Measurements from ENCODE around the gene DNAJB1. TPM values are rescaled to one million over a fixed set of nuclear protein-coding genes. Genes with fewer than 3 reads are reported as not detected.
"Not testable (repeated sequence)": the region's sequence is repeated elsewhere in the genome, so short reads cannot be mapped to it uniquely, and the experiment has no call there.

DNAJB1 gene
- polyA plus RNA-seq, 4 donors = 98.5 to 125 (median 104) TPM

DNA sequence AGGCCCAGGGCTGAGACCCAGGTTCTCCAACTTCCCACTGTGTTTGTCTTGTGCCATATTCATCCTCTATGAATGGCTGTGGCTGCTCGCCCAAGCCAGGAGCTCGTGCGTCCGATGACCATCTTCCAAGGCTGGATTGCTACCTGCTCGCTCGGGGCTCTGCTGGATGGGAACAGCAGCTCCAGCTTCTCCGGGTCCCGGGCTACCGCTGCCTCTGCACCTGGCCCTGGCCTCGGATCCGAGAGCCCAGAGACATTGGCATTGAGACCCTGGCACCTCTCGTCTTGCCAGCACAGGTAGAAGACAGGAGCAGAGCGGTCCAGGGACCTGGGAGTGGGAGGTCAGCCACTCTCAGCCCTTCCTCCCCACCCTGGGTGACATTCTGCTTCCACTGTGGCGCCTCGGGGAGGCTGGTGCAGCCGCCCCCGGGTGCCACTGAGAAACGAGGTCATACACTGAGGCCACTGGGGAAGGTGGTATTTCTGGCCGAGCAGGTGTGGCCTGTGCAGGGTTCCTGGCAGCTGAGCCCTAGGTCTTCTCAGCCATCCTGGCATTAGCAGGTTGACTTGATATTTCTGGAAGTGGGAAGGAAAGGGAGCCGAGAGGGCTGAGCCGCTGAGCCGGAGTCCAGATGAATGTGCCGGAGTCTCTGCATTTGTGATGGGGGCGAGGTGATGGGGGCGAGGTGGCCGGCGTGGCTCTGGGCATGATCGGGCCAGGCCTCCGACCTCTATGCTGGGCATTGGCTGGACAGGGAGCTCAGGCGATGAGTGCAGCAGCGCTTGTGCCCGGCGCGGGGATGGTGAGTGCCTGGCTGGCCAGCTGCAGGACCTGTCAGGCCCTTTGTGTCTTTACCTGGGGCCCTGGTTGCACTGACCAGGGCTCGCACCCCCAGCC, 35.1 kb upstream of the DNAJB1 start:
- no peak for DNase-seq (ENCODE audit: low read depth in 4 of 4, low spot score in 3 of 4)

DNA sequence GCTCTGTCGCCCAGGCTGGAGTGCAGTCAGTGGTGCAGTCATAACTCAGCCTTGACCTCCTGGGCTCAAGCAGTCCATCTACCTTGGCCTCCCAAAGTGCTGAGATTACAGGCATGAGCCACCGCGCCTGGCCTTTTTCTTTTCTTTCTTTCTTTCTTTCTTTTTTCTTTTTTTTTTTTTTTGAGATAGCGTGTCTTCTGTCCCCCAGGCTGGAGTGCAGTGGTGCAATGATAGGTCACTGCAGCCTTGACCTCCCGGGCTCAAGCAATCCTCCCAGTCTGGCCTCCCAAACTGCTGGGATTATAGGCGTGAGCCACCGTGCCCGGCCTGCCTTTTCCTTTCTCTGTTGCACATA, 33.8 kb upstream of the DNAJB1 start:
- not testable (repeated sequence) for DNase-seq (ENCODE audit: low read depth in 4 of 4, low spot score in 3 of 4)

DNA sequence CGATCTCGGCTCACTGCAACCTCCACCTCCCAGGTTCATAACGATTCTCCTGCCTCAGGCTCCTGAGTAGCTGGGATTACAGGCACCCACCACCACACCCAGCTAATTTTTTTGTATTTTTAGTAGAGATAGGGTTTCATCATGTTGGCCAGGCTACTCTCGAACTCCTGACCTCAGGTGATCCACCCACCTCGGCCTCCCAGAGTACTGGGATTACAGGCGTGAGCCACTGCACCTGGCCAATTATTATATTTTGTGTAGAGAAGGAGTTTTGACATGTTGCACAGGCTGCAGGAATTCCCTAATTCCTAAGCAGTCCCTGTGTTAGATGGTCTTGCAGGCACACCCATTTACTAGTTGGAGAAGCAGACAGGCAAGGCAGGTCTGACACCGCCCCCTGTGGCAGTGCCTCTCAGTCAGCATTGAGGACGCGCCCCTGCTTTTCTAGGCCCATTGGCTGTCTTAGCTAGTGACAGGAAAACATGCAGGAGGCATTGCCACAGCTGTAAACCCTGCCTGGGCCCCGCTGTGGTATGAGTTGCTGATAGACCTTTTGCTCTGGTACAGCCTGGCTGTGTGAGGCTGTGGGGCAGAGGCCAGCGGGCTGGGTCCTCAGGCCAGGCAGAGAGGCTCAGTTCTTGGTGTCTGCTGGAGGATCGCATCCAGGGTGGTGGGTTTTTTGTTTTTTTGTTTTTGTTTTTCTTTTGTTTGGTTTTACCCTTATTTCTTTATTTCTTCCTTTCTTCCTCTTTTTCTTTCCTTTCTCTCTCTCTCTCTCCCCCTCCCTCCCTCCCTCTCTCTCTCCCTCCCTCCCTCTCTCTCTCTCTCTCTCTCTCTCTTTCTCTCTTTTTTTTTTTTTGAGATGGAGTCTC, 33.2 kb upstream of the DNAJB1 start:
- DNase-seq (ENCODE audit: low read depth in 4 of 4, low spot score in 3 of 4) = not testable (repeated sequence)

DNA sequence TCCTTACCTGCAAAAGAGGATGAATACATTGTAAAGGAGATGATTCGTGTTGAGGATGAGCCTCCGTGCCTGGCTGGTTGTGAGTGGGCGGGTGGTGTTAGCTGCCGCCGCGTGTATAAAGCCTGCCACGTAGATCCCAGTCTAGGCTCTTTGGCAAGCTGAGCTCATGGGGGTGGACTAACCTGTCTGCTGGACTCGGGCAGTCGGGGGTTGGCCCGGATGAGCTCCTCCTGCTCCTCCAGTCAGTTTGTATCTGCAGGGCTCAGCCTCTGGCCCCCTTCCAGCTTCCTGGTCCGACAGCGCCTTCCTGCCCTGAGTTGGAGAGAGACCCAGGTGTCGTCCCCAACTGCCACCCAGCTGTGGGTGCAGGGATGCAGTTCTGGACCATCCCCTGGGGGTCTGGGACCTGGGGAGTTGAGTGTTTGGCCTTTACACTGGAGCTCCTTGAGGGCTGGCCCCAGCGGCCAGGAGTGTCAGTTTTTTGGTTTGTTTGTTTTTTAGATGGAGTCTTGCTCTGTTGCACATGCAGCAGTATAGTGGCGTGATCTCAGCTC, 32.1 kb upstream of the DNAJB1 start:
- DNase-seq (ENCODE audit: low read depth in 4 of 4, low spot score in 3 of 4) = no peak

DNA sequence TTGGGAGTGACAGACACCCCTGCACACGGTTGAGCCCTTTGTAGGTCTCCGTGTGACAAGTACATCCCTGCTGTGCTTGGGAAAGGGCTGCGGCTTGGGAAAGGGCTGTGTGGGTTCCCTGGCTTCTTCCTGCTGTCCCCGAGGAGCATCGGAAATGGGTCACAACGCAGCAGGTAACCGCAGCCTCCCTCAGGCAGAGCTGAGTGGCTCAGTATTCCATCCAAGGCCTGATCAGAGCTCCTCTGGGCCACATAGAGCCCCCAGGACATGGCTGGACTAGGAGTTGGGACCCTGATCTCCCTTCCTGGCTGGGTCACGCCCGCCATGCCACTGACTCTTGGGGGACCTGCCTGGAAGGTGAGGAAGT, 27.5 kb upstream of the DNAJB1 start:
- DNase-seq (ENCODE audit: low read depth in 4 of 4, low spot score in 3 of 4) = no peak

DNA sequence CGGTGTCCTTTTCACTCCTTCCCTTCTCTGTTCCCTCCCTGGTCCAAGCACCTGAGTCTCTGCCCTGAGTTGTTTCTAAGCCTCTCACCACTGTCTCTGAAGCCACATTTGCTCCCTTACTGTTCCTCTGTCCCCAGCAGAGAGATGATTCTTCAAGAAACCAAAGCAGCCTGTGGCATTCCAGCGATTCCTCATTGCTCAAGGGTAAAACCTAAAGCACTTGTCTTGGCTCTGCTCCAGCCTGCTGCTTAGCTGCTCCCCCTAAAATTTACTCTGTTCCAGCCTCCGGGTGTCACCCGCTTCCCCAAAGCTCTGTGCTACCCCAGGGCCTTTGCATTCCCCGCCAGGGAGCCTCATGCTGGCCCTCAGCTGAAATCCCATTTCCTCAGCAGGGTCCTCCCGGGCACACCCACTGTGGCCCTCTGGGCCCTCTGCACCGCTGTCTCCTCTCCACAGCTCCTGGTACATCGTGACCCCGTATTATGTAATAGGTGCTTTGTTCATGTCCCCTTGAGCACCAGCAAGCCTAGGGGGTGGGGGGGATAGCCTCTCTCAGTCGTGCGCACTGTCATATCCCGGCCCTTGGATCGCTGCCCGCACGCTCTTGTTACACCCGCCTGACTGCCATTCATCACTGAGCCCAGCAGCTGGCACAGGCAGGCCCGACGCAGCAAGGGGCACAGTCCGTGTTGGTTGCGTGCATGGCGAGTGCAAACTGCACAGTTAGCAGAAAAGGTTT, 26.9 kb upstream of the DNAJB1 start:
- DNase-seq (ENCODE audit: low read depth in 4 of 4, low spot score in 3 of 4) = no peak

DNA sequence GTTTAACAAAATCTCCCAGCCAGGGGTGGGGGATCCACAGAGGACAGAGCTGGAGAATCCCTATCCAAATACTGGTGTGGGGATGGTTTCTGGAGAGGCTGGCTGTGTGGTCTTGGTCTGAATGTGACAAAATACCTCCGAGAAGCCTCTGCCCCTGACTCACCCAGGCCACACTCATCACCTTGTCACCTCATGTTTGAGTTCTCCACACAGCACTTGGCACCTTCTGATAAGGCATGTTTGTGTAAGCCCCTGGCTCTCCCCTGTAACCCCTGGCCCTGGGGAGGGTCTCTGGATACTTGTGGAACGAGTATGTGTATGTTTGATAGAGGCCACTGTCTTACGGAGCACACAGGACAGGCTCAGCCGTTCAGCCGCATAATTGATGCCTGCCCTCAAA, 25.9 kb upstream of the DNAJB1 start:
- DNase-seq (ENCODE audit: low read depth in 4 of 4, low spot score in 3 of 4) = no peak

DNA sequence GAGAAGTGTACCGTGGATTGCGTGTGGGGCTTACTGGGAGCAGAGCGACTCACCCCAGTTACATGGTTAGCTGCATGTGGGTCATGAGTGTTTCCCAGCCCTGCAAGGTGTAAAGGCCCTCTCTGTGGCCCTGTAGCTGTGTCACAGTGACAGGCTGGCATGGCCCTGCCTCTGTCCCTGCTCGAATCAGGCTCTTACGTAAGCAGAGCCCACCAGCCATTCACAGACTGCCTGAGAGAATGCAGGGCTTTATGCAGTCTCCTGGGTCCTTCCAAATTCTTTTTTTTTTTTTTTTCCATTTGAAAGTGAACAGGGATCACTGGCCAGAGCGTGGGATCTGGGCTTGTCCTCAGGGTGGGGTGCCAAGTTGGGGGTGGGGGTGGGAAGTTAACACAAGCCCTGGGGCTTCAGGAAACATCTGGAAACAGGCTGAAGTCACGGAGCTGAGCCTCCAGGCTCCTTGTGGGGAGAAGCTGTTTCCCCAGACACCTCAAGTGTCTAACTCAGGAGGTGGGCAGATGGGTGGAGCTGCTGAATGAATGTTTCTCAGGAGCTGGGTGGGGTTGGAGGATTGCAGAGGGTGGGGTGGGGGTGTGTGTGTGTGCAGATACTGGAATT, 24.6 kb upstream of the DNAJB1 start:
- DNase-seq (ENCODE audit: low read depth in 4 of 4, low spot score in 3 of 4) = no peak

DNA sequence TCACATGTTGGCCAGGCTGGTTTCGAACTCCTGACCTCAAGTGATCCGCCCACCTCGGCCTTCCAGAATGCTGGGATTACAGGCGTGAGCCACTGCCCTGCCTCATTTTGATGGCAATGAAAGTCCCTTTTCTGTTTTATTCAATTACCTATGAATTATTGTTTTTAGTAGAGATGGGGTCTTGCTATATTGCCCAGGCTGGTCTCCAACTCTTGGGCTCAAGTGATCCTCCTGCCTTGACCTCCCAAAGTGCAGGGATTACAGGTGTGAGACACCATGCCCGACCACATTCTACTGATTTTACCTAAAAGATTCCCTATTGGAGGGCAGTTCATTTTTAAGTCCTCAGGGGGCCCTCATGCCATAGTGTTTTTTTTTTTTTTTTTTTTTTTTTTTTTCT, 23.8 kb upstream of the DNAJB1 start:
- not testable (repeated sequence) for DNase-seq (ENCODE audit: low read depth in 4 of 4, low spot score in 3 of 4)

DNA sequence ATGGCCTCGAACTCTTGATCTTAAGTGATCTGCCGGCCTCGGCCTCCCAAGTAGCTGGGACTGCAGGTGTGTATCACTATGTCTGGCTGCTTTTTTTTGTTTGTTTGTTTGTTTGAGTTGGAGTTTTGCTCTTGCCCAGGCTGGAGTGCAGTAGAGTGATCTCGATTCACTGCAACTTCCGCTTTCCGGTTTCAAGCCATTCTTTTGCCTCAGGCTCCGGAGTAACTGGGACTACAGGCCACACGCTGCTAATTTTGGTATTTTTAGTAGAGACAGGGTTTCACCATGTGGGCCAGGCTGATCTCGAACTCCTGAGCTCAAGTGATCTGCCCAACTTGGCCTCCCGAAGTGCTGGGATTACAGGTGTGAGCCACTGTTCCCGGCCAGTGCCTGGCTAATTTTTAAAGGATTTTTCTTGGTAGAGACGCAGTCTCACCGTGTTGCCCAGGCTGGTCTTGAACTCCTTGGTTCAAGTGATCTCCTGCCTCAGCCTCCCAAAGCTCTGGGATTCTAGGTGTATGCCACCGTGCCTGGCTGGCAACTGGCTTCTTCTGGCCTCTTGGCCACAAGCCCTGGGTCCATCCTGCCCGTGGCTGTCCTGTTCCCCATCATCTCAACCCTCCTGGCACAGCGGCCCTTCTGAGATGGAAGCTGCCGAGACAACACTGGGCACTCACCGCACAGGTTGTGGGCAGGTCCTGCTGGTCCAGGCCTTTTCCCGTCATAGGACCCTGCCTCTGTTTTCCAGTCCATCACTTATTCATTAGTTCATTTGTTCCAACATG, 22.7 kb upstream of the DNAJB1 start:
- DNase-seq (ENCODE audit: low read depth in 4 of 4, low spot score in 3 of 4) = no peak

DNA sequence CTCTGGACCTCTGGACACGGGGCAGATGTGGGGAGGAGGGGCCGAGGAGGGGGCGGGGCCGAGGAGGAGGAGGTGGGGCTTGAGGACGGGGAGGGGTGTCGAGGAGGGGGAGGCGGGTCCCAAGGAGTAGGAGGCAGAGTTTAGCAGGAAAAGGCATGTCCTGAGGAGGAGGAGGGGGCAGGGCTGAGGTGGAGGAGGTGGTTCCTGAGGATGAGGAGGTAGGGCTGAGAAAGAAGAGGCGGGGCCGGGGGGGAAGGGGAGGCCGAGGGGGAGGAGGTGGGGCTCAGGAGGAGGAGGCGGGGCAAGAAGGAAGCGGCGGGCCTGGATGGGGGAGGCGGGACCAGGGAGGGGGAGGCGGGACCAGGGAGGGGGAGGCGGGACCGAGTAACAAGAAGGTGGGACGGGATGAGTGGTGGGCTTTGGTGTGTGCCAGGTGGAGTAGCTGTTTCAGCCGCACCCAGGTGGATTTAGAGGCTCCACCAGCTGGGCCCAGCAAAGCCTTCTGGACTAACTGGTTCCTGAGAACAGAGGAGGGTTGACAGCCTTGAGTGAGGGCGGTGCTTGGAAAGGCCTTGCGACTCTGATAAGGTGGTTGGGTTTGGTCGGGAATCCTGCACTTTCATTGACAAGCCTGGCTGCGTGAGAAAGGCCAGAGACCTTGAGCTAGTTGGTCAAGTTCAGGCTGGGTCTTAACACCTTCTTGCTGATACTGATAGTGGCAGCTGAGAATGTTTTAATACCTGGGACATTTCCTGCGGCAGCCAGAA, 18.9 kb upstream of the DNAJB1 start:
- DNase-seq (ENCODE audit: low read depth in 4 of 4, low spot score in 3 of 4) = peak in 1 of 4 donors; percentile 37

DNA sequence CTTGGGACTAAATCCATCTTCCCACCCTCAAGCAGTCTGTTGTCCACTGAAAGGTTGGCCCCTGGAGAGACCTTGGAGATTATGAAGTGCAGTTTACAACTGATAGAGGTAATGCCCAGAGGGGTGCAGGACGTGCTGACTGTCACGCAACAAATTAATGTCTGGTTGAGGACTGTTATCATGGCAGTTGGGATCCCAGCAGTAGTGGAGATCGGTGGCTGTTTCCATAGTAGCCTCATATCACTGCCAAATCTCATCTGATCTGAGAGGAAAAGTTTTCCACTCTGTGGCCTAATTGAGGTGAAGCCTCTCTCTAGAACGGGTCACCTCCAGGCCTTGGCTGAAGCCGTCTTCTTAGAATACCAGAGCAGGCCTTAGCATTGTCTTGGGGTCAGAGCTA, 15.3 kb upstream of the DNAJB1 start:
- DNase-seq (ENCODE audit: low read depth in 4 of 4, low spot score in 3 of 4) = no peak

DNA sequence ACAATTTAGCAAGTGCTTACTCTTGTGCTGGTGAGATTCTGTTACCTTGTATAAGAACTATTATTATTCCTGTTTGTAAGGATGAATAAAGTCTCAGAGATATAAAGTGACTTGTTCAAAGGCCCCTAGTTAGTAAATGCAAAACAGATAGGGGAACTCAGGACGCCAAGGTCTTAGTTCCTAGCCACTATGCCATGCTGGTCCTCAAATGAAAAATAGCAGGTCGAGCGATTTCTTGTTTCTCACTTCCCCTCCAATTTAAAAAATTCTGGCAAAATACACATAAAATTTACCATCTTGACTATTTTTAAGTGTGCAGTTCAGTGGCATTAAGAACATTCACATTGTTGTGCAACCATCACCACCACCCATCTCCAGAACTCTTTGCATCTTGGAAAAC, 12.3 kb upstream of the DNAJB1 start:
- no peak for DNase-seq (ENCODE audit: low read depth in 4 of 4, low spot score in 3 of 4)

DNA sequence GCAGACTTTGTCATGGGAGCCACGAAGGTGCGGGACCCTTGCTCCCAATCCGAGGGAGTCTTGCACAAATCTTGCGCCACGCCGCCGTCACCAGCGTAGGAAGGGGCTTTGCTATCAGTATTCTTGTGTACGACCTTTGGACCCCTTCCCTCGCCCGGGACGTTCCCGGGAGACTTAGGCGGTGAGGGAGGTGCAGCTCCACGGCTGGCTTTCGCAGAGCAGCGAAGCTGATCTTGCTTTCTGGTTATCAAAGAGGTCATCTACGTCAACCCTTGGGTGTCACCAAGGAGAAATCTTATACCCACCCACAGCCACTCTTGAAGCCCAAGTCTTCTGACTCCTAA, 11.8 kb upstream of the DNAJB1 start:
- no peak for DNase-seq (ENCODE audit: low read depth in 4 of 4, low spot score in 3 of 4)

DNA sequence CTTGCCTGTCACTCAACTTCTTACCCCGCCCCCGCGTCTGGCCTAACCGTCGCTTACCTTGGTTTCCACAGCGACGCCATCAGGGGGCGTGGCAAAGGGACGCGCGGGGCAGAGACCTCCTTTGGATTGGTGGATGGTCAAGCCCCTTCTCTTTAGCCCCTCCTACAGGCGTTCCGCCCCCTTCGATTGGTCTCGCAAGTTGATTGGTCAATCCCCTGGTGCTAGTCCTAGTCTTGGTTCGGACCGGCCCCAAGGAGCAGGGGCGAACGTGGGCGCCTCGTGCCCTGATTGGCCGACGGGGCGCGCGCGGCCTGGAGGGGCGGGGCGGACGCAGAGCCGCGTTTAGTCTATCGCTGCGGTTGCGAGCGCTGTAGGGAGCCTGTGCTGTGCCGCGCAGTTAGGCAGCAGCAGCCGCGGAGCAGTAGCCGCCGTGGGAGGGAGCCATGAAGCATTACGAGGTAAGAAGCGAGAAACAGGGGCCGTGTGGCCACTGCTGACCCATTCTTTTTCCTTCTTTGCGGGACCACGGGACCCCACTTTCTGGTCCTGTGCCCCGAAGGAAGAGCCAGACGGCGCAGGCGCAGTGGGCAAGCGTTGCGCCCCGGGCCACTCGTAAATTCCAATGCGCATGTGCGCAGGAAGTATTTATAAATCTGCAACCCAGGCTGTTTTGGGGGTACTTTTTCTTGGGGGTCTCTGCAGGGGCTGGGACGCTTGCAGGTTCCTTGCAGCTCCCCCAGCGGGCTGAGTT, 11.2 kb upstream of the DNAJB1 start, which contains the start of gene TECR:
Gene TECR (plus strand): TSS at position 341 of the 751 bp plus-strand sequence. CDS start 103 bp downstream, at position 444.
- DNase-seq (ENCODE audit: low read depth in 4 of 4, low spot score in 3 of 4) = peak; percentile 99 to 100 (median 100)

DNA sequence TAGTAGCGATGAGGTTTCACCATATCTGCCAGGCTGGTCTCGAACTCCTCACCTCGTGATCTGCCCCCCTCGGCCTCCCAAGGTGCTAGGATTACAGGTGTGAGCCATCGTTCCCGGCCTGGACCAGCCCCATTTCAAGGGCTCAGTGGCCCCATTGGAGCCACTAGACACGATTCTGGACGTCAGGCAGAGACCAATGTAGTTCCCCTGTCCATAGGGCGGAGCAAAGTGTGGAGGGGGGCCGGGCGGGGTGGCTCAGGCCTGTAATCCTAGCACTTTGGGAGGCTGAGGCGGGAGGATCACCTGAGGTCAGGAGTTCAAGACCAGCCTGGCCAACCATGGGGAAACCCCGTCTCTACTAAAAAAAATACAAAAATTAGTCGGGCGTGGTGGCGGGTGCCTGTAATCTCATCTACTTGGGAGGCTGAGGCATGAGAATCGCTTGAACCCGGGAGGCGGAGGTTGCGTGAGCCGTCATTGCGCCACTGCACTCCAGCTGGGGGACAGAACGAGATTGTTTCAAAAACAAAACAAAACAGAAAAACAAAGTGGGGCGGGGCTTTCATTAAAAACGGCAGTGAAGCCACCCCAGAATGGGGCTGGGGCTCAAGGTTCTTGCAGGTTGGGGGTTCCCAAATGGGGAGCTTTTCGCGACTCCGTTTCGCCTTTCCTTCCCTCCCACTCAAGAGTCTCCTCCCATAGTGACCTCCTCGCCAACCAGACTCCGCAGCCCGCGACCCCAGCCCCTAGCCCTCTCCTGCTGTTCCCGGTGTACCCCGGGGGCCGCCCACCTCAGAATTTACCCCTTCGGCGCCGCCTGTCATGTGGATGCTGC, 10.4 kb upstream of the DNAJB1 start:
- no peak for DNase-seq (ENCODE audit: low read depth in 4 of 4, low spot score in 3 of 4)

DNA sequence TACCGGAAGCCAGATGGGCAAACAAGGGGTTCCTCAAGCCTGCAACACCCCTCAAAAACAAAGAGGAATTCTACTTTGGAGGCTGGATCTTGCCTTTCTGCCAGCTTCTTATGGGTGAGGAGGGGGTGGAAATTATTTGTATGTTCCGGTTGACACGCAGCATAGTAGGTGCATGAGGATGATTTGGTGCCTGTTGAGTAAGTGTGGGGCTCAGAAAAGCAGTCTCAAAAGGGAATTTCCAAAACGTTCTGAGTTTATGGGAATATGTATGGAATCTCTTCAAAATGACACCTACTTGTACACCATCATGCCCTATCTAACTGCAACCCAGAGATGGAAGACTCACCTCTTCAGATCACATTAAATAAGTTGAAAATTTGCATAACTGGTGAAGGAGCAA, 8.2 kb upstream of the DNAJB1 start:
- no peak for DNase-seq (ENCODE audit: low read depth in 4 of 4, low spot score in 3 of 4)

Measured in left renal pelvis (tissue), 4 donors.